ENCODE results near the gene TMEM238. TPM values are rescaled to one million over a fixed set of nuclear protein-coding genes. Genes with fewer than 3 reads are reported as not detected.

Gene TMEM238
- total and polyA plus RNA-seq, 2 donors (not counting 3 experiments of a cell fraction or from before 2014, with no cell fraction given): 0.18 to 0.35 TPM

DNA sequence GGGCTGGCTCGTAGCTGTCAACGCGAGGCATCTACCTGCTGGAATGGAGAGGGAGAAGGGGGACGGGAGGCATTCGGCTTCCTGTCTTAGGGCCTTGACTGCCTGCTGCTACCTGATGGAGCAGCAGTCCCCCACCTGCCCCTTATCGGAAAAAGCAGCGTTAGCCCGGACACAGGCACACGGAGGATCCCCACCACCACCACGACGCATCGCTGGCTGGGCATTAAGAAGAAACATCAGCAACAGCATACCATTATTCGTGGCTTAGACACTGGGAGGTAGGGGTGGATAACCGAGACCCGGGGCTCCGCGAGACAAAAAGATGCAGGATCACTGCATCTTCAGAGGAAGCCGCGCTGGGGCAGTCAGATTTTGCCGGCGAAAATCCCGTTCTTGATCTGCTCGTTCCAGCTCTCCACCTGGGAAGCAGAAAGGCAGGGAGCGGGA is 30.7 kb downstream of the TMEM238 start:
- TF ChIP-seq EZH2 (IDR thresholded peaks at IDR 0.05; ENCODE audit: borderline replicate concordance, low read depth, low read length, severe bottlenecking) (peak; percentile 53), JUN (IDR thresholded peaks at IDR 0.05; ENCODE audit: borderline replicate concordance, insufficient read depth, insufficient read length, low read depth) (no peak)
- no peaks in the 10 kb centered on the region for H3K9me3 ChIP-seq (replicated peaks; ENCODE audit: control insufficient read depth, insufficient read depth, low read length)
- H2AFZ ChIP-seq (ENCODE audit: low read depth, low read length): peak overlapping the region; percentile 84
- BruUV-seq (replicated peaks): no TSS peak
- H3K4me3 ChIP-seq (replicated peaks in 1 of 3; ENCODE audit: insufficient read depth in 1 of 3, low read depth in 1 of 3, low read length in 3 of 3): peak overlapping the region in 2 of 3 experiments; percentile 8 to 26
- H3K36me3 ChIP-seq (ENCODE audit: control insufficient read depth in 2 of 2, extremely low read depth in 1 of 2, insufficient read depth in 2 of 2, low read length in 2 of 2): no peaks in the 10 kb centered on the region
- peaks cover 26 to 31% of the 10 kb centered on the region in 2 experiments for H3K27me3 ChIP-seq (ENCODE audit: control insufficient read depth in 2 of 2, insufficient read depth in 2 of 2, low read length in 2 of 2)
- no peaks in the 10 kb centered on the region for H3K79me2 ChIP-seq (ENCODE audit: control insufficient read depth, insufficient read depth, low read length)
- dilution Hi-C loops (cut with MboI; ENCODE audit: extremely low pct_ligation_motif_present, low sequenced_read_pairs) (no loop called here), intact Hi-C loops (cut with micrococcal nuclease) (loop anchor here (1.0 kb wide), 1 partner anchor 14 kb away; the partner anchor contains the start of gene KMT5C)
- DNase-seq (ENCODE audit: low read depth, low spot score) (no peak), FAIRE-seq (no peak)
- H3K9ac ChIP-seq (replicated peaks; ENCODE audit: extremely low read depth, insufficient read depth, low read length): no peak overlapping the region
- peak overlapping the region; percentile 73 for H3K4me2 ChIP-seq (ENCODE audit: insufficient read depth, low read length)
- ChIA-PET POLR2A (interaction anchor here (0.7 kb wide), 1 partner anchor 54 kb away, joined by 3 read pairs; the partner anchor contains the start of gene UBE2S), CTCF (interaction anchor here (0.8 to 1.0 kb wide), 2 partner anchors 14 to 65 kb away, joined by 3 read pairs; partner anchors contain the start of gene KMT5C)
- peaks cover 4% of the 10 kb centered on the region for H3K4me1 ChIP-seq (ENCODE audit: control insufficient read depth, extremely low read depth, insufficient read depth, low read length)
- no peaks in the 10 kb centered on the region for H4K20me1 ChIP-seq (replicated peaks; ENCODE audit: control insufficient read depth, extremely low read depth, insufficient read depth, low read length)
- no peak overlapping the region for H3K27ac ChIP-seq (ENCODE audit: insufficient read depth, low read depth, low read length)
- no peaks in the 10 kb centered on the region for H3K9me1 ChIP-seq (replicated peaks; ENCODE audit: control insufficient read depth, extremely low read depth, insufficient read depth, low read length)

DNA sequence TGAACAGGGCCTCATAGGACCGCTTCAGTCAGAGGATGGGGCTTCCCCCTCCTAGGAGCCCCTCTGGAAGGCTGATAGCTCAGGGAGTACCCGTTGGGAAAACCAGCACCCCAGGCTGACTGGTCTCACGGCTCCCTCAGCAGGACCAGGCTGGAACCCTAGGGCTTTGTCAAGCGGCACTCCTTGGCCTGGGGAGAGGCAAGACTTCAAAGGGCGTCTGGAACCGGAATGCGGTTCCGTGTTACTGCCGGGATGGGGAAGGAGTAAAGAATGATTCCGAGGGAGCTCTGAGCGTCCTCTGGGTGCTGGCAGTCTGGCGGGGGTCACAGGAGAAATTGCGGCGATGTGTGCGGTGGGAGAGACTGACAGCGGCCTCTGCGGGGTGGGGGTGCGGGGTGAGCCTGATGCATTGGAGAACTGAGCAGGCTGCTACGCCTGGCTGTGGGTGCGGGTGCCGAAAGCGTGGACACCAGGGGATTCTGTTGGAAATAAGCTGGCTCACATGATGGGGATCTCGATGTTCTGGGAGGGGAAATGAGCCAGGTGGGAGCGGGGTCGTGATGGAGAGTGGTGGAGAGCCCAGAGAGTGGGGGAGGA is 31.4 kb downstream of the TMEM238 start:
- no peak overlapping the region for H3K9ac ChIP-seq (replicated peaks; ENCODE audit: extremely low read depth, insufficient read depth, low read length)
- no peak for FAIRE-seq
- no TSS peak for BruUV-seq (replicated peaks)
- peaks cover 26 to 31% of the 10 kb centered on the region in 2 experiments for H3K27me3 ChIP-seq (ENCODE audit: control insufficient read depth in 2 of 2, insufficient read depth in 2 of 2, low read length in 2 of 2)
- H3K9me3 ChIP-seq (replicated peaks; ENCODE audit: control insufficient read depth, insufficient read depth, low read length): no peaks in the 10 kb centered on the region
- dilution Hi-C loops (cut with MboI; ENCODE audit: extremely low pct_ligation_motif_present, low sequenced_read_pairs) (no loop called here), intact Hi-C loops (cut with micrococcal nuclease) (loop anchor here (1.0 kb wide), 1 partner anchor 13 kb away; the partner anchor contains the start of gene KMT5C)
- CTCF ChIA-PET: interaction anchor here (0.8 to 1.0 kb wide), 2 partner anchors 13 to 66 kb away, joined by 3 read pairs; partner anchors contain the start of gene KMT5C
- H3K36me3 ChIP-seq (ENCODE audit: control insufficient read depth in 2 of 2, extremely low read depth in 1 of 2, insufficient read depth in 2 of 2, low read length in 2 of 2): no peaks in the 10 kb centered on the region
- H2AFZ ChIP-seq (ENCODE audit: low read depth, low read length): no peak overlapping the region
- POLR2A ChIA-PET: no interaction called here
- no peak overlapping the region for H3K27ac ChIP-seq (ENCODE audit: insufficient read depth, low read depth, low read length)
- no peak for TF ChIP-seq MYC (IDR thresholded peaks at IDR 0.05; ENCODE audit: low read depth, low read length)
- TF ChIP-seq FOS (IDR thresholded peaks at IDR 0.05; ENCODE audit: borderline replicate concordance, insufficient read depth, low read length): no peak
- no peak for TF ChIP-seq POLR2A (IDR thresholded peaks at IDR 0.05; ENCODE audit: low read depth, low read length)
- TF ChIP-seq MAX (IDR thresholded peaks at IDR 0.05; ENCODE audit: insufficient read depth, insufficient read length): no peak
- no peak for TF ChIP-seq POLR2AphosphoS5 (IDR thresholded peaks at IDR 0.05; ENCODE audit: insufficient read depth, low read depth, low read length)
- TF ChIP-seq EZH2 (IDR thresholded peaks at IDR 0.05; ENCODE audit: borderline replicate concordance, low read depth, low read length, severe bottlenecking): no peak
- no peak for TF ChIP-seq GATA2 (IDR thresholded peaks at IDR 0.05; ENCODE audit: insufficient read depth, insufficient read length, low read depth, low read length)
- no peak for TF ChIP-seq CTCF (IDR thresholded peaks at IDR 0.05; ENCODE audit: extremely low read depth in 1 of 2, insufficient read depth in 1 of 2, low read depth in 1 of 2, low read length in 2 of 2)
- peaks cover 4% of the 10 kb centered on the region for H3K4me1 ChIP-seq (ENCODE audit: control insufficient read depth, extremely low read depth, insufficient read depth, low read length)
- H4K20me1 ChIP-seq (replicated peaks; ENCODE audit: control insufficient read depth, extremely low read depth, insufficient read depth, low read length): no peaks in the 10 kb centered on the region
- H3K79me2 ChIP-seq (ENCODE audit: control insufficient read depth, insufficient read depth, low read length): no peaks in the 10 kb centered on the region
- H3K4me2 ChIP-seq (ENCODE audit: insufficient read depth, low read length): no peak overlapping the region
- H3K4me3 ChIP-seq (replicated peaks in 1 of 3; ENCODE audit: insufficient read depth in 1 of 3, low read depth in 1 of 3, low read length in 3 of 3): no peak overlapping the region
- DNase-seq (ENCODE audit: low read depth, low spot score): no peak
- no peaks in the 10 kb centered on the region for H3K9me1 ChIP-seq (replicated peaks; ENCODE audit: control insufficient read depth, extremely low read depth, insufficient read depth, low read length)
